Cortex of kidney (tissue), 1 donor: ENCODE results near the gene SAMD4B.
"Not testable (repeated sequence)": the region's sequence is repeated elsewhere in the genome, so short reads cannot be mapped to it uniquely, and the experiment has no call there.

Experiments used
- DNase-seq: peaks from one replicate; lab custom pipeline; 2025; lab: John Stamatoyannopoulos, UW

Gene SAMD4B

DNA sequence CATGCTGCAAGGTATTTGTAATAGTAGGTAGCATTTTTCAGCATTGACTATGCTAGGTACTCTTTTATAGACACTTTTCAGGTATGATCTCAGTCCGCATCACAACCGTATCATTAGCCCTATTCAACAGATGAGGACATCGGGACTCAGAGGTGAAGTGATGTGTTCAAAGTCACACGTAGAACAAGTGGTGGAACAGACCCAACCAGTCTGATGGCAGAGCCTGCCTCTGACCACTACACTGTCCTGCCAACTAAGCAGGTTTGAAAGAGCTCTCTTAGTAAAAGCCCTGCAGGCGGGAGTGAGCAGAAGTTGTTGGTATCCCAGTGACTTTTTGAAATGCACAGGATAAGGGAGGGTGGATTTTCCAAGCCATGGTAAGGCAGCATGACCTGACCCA is 28.5 kb downstream of the SAMD4B start:
- no peak for DNase-seq

DNA sequence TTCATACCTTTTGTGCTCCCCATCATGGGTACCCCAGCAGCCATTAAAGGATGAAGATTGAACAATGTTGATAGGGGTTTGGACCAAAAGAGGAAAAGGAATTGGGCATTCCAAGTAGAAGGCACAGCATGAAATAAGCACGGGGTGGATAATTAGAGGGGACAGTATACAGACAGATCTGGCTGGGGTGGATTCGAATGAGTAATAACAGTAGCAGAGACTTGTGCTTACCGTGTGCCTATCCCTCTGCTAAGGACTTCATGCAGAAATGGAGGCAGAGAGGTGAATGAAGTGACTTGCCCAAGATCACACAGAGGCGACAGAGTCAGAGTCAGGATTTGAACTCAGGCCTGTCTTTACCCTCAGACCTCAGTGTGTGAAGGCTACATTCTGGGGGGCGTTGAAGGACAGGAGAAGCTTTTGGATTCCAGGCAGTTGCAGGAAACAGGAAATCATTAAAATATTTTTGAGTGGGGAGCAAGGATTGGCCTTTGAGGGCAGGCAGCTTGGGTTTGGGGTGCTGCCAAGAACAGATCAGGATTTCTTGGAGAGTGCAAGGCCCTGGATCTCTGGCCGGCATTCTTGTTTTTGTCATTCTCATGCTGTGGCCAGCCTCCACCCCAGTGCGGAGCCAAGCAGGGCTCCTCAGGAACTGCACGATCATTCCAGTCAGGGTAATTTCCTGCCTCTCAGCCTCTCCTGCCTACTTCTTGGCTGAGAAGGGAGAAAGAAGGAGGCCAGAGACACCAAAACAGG is 30.0 kb downstream of the SAMD4B start:
- no peak for DNase-seq

DNA sequence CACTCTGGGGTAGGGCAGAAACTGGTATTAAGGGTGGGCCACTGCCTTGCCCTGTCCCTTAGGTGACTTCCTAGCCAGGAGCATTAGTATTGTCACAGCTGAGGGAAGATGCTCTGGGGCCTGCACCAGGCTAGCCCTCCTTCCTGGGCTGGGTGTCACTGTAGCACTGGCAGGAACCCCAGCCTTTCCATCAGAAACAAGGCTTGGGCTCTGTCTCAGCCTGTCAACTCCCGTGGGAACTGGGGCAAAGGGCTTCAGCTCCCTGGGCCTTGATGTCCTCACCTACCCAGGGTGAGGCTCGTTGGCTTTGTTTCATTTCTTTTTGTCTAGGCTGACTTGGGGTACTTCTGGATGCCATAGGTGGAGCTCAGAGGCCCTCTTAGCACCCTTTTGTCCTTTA is 30.7 kb downstream of the SAMD4B start:
- no peak for DNase-seq

DNA sequence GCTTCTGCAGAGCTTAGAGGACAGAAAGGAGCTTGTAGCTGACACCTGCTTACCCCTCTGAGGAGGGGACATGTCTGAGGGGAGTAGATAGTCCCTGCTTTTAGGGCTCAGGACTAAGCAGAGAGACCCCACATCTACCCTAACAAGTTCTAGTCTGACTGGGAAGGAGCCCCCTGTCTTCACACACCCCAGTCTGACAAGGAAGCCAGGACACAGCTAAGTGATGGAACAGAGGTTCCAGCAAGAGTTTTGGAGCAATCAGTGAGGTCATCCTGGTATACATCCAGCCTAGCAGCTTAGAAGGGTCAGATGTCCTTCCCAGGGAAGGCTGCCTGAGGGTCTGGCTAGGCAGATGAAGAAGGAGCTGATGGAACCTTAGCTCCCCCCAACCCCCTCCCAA is 33.7 kb downstream of the SAMD4B start:
- DNase-seq, result no peak

DNA sequence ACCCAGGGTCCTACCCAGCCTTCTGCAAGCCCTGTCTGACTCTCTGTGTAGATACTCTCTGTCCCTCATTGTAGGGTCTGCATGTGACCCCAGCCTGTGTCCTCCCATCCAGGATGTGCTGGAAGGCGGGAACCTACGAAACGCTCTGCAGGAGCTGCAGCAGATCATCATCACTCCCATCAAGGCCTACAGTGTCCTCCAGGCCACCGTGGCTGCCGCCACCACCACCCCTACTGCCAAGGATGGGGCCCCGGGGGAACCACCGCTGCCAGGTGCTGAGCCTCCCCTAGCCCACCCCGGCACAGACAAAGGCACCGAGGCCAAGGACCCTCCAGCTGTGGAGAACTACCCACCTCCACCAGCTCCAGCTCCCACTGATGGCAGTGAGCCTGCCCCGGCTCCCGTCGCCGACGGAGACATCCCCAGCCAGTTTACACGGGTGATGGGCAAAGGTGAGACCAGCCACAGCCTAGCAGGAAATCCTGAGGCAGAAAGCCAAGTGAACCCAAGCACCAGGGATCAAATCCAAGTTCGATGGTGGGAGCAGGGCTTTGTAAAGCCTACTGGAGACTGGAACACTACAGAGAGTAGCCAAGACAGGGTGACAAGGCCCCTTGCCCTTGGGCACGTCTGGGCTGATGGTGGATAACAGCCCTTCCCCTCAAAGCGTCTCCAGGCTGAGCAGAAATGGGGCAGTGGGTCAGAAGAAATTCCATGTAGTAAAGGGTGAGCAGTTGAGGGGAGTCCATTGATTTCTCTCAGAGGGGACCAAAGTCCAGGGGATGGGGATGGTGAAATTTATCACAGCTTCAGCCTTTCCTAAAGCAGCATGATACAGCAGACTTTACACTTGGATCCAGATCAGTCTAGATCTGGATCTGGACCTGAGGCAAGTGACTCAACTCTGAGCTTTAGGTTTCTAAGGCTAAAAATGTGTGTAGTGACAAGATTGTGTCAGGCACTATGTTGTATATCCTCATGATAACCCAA is 35.4 kb downstream of the SAMD4B start:
- DNase-seq, result no peak

DNA sequence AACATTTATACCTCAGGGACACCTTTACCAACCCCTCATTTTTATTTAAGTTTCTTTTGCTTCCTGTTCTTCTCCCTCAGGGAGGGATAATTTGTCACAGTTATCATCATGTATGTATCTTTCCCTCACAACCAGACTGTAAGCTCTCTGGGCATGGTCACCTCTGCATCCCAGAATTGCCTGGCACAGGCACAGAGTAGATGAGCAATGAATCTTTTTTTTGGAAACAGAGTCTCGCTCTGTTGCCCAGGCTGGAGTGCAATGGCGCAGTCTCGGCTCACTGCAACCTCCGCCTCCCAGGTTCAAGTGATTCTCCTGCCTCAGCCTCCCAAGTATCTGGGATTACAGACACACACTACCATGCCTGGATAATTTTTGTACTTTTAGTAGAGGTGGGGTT is 37.1 kb downstream of the SAMD4B start:
- DNase-seq, result not testable (repeated sequence)

DNA sequence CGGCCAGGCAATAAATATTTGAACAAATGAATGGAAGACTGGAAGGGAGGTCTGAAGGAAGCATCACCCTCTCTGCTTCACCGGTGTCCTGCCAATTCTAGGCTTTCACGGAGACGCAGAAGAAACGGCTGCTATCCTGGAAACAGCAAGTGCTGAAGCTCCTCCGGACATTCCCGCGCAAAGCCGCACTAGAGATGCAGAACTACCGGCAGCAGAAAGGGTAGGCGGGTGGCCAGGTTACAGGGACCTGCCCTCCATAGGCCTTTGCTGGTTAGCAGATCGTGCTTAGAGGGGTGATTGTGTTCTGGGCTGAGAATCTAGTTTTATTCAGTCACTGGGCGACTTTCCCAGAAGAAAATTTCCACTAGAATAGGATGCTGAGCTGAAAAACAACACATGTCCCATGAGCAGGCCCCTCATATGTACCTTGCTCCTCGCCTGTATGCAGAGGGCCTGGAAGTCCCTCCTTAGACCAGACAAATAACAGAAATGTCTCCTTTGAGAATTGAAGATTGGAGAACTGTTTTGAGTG is 37.7 kb downstream of the SAMD4B start:
- no peak for DNase-seq

DNA sequence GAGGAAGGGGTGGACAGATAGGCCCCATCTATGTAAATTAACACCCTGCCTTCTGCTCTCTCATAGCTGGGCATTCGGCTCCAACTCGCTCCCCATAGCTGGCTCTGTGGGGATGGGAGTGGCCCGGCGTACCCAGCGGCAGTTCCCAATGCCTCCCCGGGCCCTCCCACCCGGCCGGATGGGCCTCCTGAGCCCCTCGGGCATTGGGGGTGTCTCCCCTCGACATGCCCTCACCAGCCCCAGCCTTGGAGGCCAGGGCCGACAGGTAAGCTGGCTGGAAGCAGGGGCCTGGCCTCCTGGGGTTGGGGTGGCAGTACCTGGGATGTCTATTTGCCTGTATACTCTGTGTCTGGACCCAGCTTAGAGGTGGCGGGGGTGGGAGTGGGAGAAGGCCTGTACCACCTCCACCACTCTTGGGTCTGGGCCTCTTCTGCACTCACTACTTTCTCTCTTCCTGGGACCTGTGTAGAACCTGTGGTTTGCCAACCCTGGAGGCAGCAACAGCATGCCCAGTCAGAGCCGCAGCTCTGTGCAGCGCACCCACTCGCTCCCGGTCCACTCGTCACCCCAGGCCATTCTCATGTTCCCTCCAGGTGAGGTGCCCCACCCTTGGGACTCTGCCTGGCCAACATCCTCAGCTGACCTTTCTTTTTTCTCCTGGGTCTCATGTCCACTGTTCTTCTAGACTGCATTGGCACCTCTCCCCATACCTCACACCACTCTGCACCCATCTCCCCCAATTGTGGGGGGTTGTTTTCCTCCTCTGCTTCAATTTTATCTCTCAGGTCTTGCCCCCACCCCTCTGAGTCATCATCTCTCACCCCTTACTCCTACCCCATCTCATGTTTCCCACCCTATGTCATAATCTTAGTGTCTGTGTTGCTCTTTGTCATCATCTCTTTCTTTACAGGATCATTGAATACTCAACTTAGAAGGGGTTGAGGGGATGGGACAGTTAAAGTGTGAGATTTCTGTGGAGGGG is 38.6 kb downstream of the SAMD4B start:
- no peak for DNase-seq

DNA sequence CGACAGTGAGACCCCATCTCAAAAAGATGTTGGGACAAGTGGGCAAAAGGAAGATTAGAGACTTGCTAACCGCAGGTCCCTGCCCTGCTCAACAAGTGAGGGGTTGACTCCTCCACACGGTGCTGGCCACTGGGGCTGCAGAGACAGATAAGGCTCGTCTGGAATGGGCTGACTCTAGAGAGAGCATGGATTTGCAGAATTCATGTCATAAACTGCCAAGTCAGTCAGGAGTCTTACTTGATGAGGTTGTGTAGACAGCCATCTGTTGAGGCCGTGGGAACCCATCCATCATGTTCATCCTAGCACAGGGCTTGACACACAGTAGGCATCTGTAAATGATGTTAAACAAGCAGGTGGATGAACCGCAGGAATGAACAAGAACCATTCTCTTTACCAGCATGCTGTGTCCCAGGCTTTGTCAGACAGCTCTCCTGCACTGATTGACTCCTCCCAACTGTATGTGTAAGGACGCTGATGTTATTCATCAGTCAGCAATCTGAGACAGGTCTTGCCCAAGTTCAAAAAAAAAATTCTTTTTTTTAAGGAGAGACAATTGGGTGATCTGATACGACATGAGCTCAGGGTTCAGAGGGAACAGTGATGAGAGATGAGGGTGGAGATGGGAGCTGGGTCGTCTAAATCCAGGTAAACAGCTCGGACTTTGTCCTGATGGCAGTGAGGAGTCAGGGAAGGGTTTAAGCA is 39.8 kb downstream of the SAMD4B start:
- DNase-seq, result no peak

DNA sequence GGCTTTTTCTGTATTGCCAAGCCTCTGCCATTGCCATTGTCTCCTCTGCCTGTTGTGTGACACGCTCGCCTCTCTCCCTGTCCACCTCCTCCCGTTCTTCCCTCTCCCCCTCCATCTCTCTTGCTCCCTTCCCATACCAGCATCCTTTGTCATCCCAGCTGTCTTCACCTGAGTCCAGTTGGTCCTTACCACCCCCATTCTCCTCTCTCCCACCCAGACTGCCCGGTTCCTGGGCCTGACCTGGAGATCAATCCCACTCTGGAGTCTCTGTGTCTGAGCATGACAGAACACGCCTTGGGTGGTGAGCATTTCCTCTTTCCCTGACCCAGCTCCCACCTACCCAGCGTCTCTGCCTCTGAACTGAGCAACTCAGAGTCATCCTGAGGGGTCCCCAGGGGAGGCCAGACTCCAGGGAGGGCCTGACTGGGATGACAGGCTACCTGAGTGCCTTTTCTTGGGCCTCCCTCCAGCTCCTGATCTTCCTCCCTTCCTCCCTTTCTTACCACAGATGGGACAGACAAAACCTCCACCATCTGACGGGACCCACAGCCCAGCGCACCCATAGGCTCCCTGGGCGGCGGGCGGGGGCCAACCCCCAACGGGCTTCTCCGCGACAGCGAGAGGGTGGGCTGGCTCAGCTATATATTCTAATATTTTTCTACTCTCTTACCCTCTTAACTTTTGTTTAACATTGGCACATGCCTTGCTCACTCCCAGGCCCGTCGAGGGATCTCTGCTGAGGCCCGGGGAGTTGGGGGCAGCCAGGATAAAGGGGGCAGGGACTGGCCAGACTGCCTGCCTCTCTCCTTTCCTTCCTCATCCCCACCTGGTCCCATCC is 41.0 kb downstream of the SAMD4B start:
- no peak for DNase-seq

DNA sequence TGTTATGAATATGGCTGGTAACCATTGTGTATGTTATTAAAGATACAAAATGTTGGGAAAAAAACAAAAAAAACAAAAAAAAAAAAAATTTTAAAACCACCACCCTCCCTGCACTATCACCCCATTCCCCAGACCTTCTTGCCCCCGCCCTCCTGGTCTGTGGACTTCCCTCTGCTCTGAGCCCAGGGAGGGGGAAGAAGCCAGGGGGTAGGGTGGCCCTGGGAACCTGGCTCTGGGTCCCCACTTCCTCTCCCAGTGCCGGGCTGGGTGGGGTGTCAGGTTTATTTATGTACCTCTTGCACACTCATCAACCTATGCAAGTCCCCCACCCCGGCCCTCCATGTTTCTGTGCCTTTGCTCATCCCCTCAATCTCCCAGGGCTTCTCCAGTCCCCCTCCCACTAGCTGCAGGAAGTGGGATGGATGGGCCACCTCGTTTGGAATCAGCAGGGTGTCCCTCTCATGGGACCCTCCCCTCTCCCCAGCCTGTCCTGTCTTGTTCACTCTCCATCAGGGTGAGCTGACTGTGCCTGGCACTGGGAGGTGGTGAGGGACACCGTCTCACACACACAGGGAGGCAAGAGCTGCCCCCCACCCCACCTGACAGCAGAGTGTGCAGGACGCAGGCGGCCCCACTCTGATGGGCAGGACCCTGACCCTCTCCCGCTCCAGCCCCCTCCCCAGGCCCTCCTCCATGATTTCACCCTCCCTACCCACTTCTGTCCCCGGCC is 42.8 kb downstream of the SAMD4B start:
- DNase-seq, result no peak

DNA sequence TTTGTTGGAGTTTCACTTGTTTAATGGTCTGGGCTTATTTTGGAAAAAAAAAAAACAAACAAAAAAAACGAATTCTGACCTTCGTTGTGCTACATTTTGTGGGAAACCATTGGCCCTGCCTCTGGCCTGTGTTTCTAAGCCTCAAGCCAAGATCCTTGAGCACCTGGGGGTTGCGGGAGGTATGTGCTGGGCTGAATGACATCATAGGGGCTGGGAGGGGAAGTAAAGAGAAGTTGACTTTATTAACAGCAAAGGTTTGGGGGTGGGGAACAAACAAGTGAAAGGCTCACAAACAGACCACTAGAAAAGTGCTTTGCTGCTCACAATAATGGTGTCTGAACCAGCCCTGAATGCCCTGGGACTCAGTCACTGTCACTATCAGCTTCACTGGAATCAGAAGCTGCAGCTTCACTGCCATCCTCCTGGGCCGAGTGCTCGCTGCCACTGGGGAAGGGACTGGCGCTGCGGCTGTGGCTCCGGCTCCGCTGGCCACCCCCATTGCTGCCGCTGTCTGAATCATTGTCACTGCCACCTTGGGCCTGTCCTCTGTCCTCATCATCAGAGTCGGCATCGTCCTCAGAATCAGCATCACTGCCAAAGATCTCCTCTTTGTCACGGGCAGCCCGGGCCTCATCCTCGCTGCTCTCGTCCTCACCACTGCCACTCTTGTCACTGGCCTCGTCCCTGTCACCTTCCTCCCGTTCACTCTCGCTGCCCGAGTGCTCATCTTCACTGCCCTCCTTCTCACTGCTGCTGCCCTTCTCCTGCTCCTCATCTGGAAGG is 43.6 kb downstream of the SAMD4B start:
- DNase-seq, result no peak

DNA sequence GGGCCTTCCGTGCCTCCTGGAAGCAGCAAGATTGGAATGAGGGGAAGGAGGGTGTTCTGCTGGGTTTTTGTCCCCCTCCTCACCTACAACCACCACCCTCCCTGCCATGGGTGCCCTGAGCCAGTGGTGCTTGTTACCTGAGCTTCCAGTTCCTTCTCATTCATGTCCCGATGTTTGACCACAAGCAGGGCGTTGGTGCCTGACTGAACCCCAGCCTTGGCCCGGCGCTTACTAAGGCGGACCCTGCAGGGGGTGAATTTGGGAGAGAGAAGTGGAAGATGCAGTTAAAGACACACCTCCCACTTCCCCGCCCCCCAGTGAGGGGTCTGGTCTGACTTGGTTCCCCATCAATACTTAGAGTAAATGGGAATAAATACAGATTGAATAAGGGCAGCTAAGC is 44.3 kb downstream of the SAMD4B start:
- no peak for DNase-seq

DNA sequence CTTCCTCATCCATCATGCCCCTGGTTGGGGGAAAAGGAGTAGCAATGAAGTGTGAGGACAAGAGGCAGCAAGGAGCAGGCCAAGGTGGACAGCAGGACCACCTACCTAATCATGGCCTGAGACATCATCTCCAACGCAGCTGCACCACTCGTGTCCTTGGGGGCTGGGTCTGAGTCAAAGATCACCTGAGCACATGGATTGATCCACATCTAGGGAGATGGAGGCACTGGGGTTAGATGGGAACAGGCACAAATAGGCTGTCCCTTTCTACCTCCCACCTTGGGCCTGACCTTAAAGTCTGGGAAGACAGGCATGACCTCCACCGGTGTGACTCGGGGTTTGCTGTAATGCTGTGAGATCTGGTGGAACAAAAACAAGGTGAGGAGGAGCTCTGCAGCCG is 46.4 kb downstream of the SAMD4B start:
- DNase-seq, result no peak

DNA sequence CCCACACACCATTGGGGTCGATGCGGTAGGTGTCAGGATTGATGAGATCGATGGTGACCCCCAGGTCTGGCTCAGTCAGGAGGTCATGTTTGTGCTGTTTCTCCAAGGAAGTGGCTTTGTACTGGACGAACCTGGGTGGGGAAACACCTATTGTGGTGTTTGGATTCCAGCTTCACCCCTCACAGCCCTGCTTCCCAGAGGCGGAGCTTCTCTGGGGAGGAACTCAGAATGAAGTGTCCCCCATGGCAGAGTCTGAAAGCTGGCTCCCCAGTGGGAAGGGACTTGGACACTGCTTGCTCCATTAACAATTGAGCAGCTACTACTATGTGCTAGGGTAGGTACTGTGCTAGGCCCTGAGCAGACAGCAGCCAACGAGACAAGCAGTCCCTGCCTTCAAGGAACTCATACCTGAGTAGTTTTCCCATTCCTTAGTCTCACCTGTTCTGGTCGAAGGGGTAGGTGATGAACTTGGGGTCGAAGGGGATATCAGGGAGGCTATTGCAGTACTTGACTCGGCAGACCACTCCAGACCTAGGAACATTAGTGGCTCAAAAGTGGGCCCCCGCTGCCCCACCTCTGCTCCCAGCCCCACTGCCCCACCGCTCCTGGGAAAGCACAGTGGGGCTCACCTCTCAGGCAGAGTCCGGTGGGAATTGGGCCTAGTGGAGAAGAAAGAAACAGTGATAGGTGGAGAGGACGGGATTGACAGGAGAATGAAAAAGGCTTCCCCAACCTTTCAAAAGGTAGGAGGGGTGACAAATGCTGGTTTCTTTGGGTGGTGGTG is 47.6 kb downstream of the SAMD4B start:
- no peak for DNase-seq

DNA sequence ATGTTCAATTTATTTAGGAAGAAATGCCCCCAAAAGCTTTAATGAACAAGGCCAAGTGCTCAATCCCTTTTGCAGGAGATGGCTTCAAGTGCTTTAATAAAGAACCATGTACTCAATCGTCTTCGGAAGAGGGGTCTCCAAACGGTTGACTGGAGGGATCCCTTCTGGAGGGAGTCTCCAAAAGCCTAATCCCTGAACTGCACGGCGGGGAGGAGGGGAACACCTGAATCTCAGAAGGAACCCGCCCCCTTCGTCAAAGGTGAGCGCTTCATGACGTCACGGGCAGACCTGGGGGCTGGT is 48.2 kb downstream of the SAMD4B start:
- DNase-seq, result no peak

DNA sequence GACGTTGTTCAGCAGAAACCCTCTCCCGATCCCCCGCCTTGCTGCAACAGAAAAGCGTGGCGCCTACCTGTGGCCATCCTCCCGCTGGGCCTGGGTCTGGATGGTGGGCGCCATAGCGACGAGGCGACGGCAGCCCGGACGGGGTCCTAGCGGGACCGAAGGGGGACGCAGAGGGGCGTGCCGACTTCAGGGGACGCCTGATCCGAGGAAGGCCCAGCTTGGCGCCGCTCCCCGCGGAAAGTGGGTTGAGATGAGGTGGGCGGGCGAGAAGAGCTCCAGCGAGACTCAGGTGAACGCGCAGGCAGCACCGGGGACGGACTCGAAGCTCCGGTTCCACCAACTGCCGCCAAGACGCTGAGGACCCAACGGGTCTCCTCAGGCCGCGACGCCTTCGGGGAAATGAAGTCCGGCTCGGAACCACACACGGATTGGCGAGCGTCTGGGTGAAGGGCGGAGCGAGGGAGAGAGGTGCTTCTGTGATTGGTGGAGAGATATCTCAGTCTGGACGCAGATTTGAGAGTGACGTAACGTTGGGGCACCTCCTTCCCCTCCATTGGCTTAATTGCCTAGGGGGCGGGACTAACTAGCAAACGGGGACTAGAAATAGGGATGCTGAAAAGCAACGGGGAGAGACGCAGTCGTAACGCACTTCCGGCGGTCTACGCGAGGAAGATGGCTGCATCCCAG is 48.7 kb downstream of the SAMD4B start, which contains the start of the genes MED29 and PAF1:
MED29 (plus strand) TSS at position 628 of the 687 bp plus-strand sequence; CDS start at position 673, 45 bp downstream.
PAF1 (minus strand) TSS at position 356 of the 687 bp plus-strand sequence; CDS start at position 114, 242 bp downstream.
- DNase-seq, result no peak
